GM19238 (cell line): ENCODE measurements around the gene RAPGEF2.

Source experiments
- DNase-seq: peaks from one replicate; pipeline ENCODE4 v3.0.0; 2011; ENCODE audit warnings: low spot score; ENCODE audit not compliant: insufficient read length

The RAPGEF2 gene

GRCh38 chr4:159272273-159273140, 169.6 kb downstream of the RAPGEF2 start:
- DNase-seq: no peak

DNA sequence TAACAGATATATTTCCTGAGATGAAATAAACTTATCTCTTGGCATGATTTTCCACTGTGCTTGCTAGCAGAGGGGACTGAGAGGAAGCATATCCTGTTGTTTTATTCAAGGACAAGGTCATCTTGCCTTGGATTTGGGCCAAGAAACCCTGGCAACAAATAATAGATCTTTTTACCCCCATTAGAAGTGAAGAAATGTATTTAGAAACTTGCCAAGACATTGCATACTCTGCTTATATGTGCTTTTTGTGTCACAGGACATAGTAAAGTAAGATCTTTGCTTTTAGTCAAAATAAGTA, 170.2 kb downstream of the RAPGEF2 start:
- DNase-seq: no peak

- DNase-seq: no peak
Observed at GRCh38 chr4:159273841-159274240, 171.0 kb downstream of the RAPGEF2 start.

DNA sequence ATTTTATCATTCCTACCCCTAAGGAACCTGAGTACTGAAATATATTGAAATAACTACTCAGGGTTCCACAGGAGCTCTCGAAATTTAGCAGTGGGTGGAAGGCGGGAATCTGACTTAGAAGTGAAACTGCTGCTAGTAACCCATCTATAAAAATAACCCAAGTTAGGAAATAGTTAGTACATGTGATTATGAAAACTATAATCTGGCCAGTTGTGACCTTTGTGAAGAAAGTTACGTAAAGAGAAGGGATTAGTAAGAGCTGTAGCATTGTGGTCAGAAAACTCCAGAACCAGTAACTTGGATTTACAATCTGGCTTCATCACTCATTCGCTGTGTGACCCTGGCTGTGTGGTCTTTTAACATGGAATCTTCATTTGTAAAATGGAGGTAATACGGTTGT, 175.5 kb downstream of the RAPGEF2 start:
- DNase-seq: no peak

DNA sequence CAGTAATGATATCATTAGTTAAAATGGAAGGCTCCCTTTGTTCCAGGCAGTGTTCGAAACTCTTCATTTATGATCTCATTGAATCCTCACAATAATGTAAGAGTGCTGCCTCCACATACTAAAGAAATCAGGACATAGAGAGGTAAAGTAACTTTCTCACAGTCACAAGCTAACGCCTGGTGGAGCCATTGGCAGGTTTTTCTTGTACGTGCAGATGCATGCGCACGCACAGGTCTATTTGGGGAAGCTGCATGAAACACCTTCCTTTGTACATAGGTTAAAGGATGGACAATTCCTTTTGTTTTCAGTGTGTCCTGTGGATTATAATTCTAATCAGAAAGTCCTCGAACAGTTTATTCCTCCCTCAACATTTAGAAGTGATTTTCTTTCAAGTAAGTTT, 176.2 kb downstream of the RAPGEF2 start:
- no peak for DNase-seq

DNA sequence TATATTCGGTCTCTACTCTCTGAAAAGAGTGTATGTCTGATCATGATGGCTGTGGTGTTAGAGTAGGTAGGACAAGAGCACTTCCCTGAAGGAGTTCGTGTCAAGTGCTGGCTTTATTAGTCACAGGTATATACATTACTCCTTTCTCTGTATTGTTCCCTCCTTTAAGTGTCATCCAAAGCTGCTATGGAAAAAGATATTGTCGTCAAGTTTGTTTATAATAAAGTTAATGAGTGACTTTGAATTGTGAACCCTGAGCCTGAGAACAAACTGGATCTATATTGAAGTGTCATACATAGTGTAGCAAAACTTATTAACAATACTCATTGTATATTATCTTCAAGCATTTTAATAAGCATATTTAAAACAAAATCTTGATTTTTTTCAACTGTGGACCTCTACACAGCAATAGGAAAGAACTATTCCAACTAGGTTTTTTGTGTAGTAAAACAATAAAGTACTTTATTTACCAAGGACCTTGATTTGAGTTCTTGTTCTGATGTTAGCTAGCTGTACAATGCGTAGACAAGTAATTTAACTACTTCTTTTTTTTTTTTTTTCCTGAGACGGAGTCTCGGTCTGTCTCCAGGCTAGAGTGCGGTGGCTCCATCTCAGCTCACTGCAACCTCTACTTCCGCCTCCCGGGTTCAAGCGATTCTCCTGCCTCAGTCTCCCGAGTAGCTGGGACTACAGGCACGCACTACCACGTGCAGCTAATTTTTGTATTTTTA, 177.7 kb downstream of the RAPGEF2 start:
- no peak for DNase-seq

DNA sequence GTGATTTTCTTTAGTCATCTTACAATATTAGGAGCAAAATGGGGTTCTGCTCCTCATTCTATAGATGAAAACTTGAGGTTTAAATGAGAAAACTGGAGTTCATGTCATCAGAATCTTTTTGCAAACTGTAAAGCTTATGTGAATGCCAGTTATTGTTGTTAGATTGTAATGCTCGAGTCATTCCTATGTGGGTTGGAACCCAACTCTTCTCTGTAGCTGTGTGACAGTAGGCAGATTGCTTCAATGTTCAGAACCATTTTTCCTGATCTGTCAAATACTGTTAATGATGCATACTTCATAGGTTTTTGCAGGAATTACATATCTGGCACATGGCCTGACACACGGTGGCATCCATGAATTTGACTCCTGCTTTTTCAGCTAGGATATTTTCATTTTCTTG, 178.9 kb downstream of the RAPGEF2 start:
- no peak for DNase-seq

DNA sequence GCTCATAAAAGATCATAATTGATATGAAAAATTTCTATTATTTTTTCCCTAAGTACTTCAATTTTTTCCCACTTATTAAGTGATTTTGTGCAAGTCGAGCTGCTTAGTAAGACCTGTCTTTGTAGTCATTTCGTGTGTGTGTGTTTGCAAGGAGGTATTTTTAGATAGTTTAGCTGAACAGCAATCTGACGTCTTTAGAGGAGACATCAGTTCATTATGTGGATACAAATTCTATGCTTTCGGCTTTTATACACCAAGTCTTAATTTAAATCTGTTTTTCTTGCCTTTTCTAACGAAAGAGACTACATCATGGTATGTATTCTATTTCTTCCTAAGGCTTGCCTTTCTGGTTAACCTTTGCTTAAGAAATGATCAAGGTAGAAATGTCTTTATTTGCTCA, 179.4 kb downstream of the RAPGEF2 start:
- DNase-seq: no peak

GRCh38 chr4:159282944-159283343, 180.1 kb downstream of the RAPGEF2 start:
- DNase-seq: no peak

- no peak for DNase-seq
Observed at GRCh38 chr4:159283696-159284095, 180.8 kb downstream of the RAPGEF2 start.

DNA sequence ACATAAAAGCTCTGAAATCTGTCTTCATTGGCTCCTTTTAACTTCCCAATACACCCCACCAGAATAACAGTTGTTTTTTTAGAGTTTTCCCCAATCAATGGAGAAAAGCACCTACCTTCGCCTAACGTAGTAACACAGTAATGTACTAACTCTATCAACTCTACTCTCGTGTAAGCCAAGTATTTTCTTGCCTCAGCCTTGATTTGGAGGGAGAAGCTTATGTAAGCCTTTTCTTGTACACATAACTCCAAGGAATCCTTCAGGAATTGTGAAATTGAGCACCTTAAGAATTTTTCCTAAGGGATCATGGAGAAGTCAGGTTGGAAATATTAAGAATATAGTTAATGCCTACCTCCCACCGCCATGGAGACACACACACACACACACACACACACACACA, 181.2 kb downstream of the RAPGEF2 start:
- DNase-seq: no peak

GRCh38 chr4:159284733-159285132, 181.9 kb downstream of the RAPGEF2 start:
- DNase-seq: no peak

- no peak for DNase-seq
Observed at GRCh38 chr4:159287767-159288166, 184.9 kb downstream of the RAPGEF2 start.

- no peak for DNase-seq
Observed at GRCh38 chr4:159289682-159290081, 186.8 kb downstream of the RAPGEF2 start.

DNA sequence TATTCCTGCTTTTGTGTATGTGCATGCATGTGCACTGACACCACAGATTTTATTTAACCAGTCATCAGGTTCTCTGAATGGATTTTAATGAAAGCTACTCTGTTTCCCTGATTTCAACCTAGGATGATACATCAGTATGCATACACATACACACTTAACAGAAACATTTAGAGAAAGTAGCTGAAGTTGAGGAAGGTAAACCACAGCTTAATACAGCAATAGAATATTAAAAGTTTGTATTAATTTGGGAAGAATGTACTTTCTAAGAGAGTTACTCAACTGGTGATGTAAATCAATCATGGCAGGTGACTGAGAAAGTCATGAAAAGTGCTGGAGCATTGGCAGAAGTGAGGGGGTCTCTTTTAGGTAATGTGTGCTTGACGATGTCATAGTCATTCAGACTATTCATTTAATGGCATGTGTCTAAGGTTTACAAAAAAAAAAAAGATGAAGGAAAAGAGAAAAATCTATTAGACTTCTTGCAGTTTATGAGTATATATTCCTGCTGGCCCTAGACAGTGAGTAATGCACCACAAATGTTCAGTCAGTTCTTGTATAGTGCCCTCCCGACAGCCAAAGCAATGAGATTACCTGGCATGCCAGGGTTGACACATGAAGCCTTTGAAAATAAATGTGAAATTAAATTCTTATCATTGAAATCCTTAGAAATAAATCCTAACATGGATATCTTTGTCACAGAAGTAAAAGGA, 187.6 kb downstream of the RAPGEF2 start:
- no peak for DNase-seq

- DNase-seq: no peak
Observed at GRCh38 chr4:159291176-159291575, 188.3 kb downstream of the RAPGEF2 start.

DNA sequence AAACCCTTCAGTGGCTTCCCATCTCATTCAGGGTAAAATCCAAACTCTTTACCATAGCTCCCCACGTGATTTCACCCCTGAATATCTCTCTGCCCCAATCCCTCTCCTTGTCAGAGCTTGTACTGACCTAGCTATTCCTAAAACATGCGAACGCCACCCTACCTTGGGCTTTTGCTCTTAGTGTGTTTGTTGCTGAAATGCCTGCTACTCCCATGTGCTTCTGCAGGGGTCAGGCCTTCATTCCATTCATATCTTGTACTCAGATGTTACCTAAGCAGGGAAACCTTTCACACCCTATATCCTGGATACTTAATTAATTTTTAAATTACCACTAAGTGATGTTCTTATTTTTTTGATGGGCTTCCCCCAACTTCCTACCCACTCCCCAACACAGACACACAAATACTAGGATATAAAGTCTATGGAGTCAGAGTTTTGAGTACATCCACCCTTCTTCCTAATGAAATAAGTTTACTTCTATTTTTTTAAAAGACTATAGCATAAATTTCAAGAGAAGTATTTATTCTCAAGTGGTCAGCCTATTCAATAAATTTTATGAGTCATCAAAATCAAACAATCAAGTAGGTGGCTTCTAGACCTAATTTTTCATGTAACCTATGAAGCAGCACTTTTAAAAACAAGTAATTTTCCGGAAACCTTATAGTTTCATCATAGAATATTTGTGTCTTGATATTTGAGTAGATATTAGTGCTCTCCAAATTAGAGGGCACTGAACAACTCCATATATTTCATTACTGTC, 189.4 kb downstream of the RAPGEF2 start:
- no peak for DNase-seq

DNA sequence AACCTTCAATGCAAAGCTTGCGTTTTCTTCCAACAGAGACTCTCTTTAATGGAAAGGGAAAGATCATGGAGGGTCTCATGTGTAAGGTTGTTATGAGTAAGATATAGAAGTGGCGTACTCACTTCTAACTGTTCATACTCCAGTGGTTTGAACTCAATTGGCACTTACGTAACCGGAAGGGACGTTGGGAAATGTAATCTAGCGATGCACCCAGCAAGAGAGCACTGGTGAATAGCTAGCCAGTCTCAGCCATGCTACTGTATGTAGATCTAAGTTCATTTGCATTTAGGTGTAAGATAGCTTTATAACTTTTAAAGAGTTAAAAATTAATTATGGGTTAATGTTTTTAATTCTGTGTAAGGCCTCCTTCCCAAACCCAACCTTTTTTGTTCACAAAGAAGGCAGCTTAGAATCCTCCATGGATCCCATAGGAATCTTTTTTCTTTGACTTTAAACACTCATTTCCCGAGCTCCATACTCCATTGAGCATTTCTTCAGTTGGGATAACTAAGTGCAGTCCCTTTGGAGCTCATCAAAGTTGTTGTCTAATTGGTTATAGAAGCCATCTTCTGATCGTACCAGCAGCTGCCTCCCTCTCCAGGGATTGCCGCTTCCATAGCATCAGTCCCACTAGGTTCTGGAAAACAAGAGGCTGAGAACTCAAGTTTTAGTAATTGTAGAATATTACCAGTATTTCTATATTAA, 191.1 kb downstream of the RAPGEF2 start:
- DNase-seq: no peak

DNA sequence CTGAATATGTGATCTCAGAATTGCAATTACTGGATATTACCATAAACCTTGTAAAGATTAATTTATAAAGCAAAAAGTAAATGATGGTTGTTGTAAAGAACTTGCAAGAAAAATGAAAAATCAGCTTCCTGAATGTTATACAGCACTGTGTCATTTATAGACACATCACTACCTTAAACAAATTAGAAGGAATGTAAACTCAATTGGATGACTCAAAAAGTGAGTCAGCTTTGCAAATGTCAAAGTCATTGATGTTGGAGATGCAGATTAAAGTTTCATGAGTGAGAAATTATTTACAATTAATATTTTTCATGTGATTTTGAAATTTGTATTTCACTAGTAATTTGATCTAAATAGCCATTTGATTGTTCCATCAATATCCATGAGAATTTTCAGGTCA, 193.2 kb downstream of the RAPGEF2 start:
- no peak for DNase-seq

GRCh38 chr4:159297091-159297490, 194.2 kb downstream of the RAPGEF2 start:
- no peak for DNase-seq

DNA sequence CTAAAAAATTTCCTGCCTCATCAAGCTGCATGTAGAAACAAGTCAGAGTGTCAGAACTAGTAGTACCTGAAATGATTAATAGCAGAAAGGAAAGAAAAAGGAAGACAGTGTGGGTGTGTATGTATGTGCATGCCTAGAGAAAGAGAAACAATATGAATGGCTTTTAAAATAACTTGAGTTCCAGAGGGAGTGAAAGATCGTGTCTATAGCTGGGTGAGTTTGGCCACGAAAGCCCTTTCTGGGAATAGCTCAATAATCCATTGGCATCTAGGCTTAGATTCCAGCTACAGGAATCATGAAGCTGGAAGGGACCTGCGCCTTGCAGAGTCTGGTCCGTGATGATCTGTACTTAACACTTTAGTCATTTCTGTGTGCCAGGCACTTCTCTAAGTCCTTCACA, 195.6 kb downstream of the RAPGEF2 start:
- DNase-seq: no peak
